Mucosa of stomach (tissue), 1 donor: ENCODE data around the gene TBC1D17.

Source experiments
- H3K27me3 ChIP-seq: one replicate; pipeline ENCODE4 v1.7.0; 2013; ENCODE audit warnings: mild to moderate bottlenecking, low read length; ENCODE audit not compliant: control insufficient read depth, insufficient read depth
- H3K36me3 ChIP-seq: one replicate; pipeline ENCODE4 v1.7.0; 2013; ENCODE audit warnings: low read length; ENCODE audit not compliant: control insufficient read depth, insufficient read depth
- H3K4me1 ChIP-seq: one replicate; pipeline ENCODE4 v1.7.0; 2013; ENCODE audit warnings: mild to moderate bottlenecking, low read length; ENCODE audit not compliant: control insufficient read depth, insufficient read depth
- H3K4me3 ChIP-seq: one replicate; pipeline ENCODE4 v1.7.0; 2013; ENCODE audit warnings: low read length
- H3K9ac ChIP-seq: one replicate; pipeline ENCODE4 v1.7.0; 2013; ENCODE audit warnings: mild to moderate bottlenecking, low read length, moderate library complexity
- H3K9me3 ChIP-seq: one replicate; pipeline ENCODE4 v1.7.0; 2013; ENCODE audit warnings: mild to moderate bottlenecking, low read length, moderate library complexity; ENCODE audit not compliant: control insufficient read depth
- donor health status: Pancreatic carcinoma.

Gene TBC1D17

GRCh38 chr19:49884760-49885159 is 7.3 kb downstream of the TBC1D17 start:
- Histone ChIP-seq H3K4me3 (no peak overlapping the region), H3K9me3 (no peaks in the 10 kb centered on the region), H3K4me1 (peaks cover 9% of the 10 kb centered on the region), H3K27me3 (no peaks in the 10 kb centered on the region), H3K36me3 (peaks cover 27% of the 10 kb centered on the region), H3K9ac (no peak overlapping the region)

- Histone ChIP-seq H3K4me3 (no peak overlapping the region), H3K36me3 (peaks cover 12% of the 10 kb centered on the region), H3K9ac (no peak overlapping the region), H3K9me3 (no peaks in the 10 kb centered on the region), H3K4me1 (peaks cover 14% of the 10 kb centered on the region), H3K27me3 (peaks cover 6% of the 10 kb centered on the region)
These were observed 9.6 kb downstream of the TBC1D17 start for GRCh38 chr19:49887037-49887664.

- Histone ChIP-seq H3K27me3 (peaks cover 9% of the 10 kb centered on the region), H3K9ac (no peak overlapping the region), H3K9me3 (no peaks in the 10 kb centered on the region), H3K36me3 (peaks cover 8% of the 10 kb centered on the region), H3K4me3 (no peak overlapping the region), H3K4me1 (peaks cover 14% of the 10 kb centered on the region)
These were observed 10.4 kb downstream of the TBC1D17 start for GRCh38 chr19:49887665-49888509.

GRCh38 chr19:49888510-49888824 is 11.0 kb downstream of the TBC1D17 start:
- peaks cover 3% of the 10 kb centered on the region for H3K36me3 ChIP-seq
- H3K9ac ChIP-seq, result no peak overlapping the region
- no peak overlapping the region for H3K4me3 ChIP-seq
- H3K27me3 ChIP-seq, result peaks cover 9% of the 10 kb centered on the region
- H3K4me1 ChIP-seq, result peaks cover 14% of the 10 kb centered on the region
- no peaks in the 10 kb centered on the region for H3K9me3 ChIP-seq

- H3K36me3 ChIP-seq, result no peaks in the 10 kb centered on the region
- no peak overlapping the region for H3K4me3 ChIP-seq
- H3K9me3 ChIP-seq, result no peaks in the 10 kb centered on the region
- peaks cover 9% of the 10 kb centered on the region for H3K27me3 ChIP-seq
- no peak overlapping the region for H3K9ac ChIP-seq
- peaks cover 14% of the 10 kb centered on the region for H3K4me1 ChIP-seq
These were observed 11.7 kb downstream of the TBC1D17 start for GRCh38 chr19:49889038-49889686.

- peaks cover 9% of the 10 kb centered on the region for H3K27me3 ChIP-seq
- no peak overlapping the region for H3K9ac ChIP-seq
- no peak overlapping the region for H3K4me3 ChIP-seq
These were observed 12.3 kb downstream of the TBC1D17 start for GRCh38 chr19:49889687-49890348.

GRCh38 chr19:49890349-49891311 is 13.1 kb downstream of the TBC1D17 start:
- H3K4me3 ChIP-seq, result no peak overlapping the region
- peaks cover 9% of the 10 kb centered on the region for H3K27me3 ChIP-seq
- H3K36me3 ChIP-seq, result no peaks in the 10 kb centered on the region
- H3K9me3 ChIP-seq, result no peaks in the 10 kb centered on the region
- peaks cover 14% of the 10 kb centered on the region for H3K4me1 ChIP-seq
- no peak overlapping the region for H3K9ac ChIP-seq

More at GRCh38 chr19:49889687-49890348, 12.3 kb downstream of the TBC1D17 start:
- peaks cover 14% of the 10 kb centered on the region for H3K4me1 ChIP-seq
- H3K36me3 ChIP-seq, result no peaks in the 10 kb centered on the region
- H3K9me3 ChIP-seq, result no peaks in the 10 kb centered on the region

- no peak overlapping the region for H3K4me3 ChIP-seq
- no peaks in the 10 kb centered on the region for H3K36me3 ChIP-seq
- H3K4me1 ChIP-seq, result peaks cover 14% of the 10 kb centered on the region
- H3K27me3 ChIP-seq, result peaks cover 9% of the 10 kb centered on the region
- no peak overlapping the region for H3K9ac ChIP-seq
- H3K9me3 ChIP-seq, result no peaks in the 10 kb centered on the region
These were observed 13.9 kb downstream of the TBC1D17 start for GRCh38 chr19:49891393-49891792.

- H3K36me3 ChIP-seq, result no peaks in the 10 kb centered on the region
- H3K9me3 ChIP-seq, result no peaks in the 10 kb centered on the region
- H3K4me3 ChIP-seq, result no peak overlapping the region
- peaks cover 15% of the 10 kb centered on the region for H3K4me1 ChIP-seq
- H3K9ac ChIP-seq, result no peak overlapping the region
- peaks cover 9% of the 10 kb centered on the region for H3K27me3 ChIP-seq
These were observed 15.2 kb downstream of the TBC1D17 start for GRCh38 chr19:49892716-49893115.

GRCh38 chr19:49894011-49894664 is 16.6 kb downstream of the TBC1D17 start:
- Histone ChIP-seq H3K36me3 (no peaks in the 10 kb centered on the region), H3K4me3 (no peak overlapping the region), H3K27me3 (peaks cover 9% of the 10 kb centered on the region), H3K9me3 (no peaks in the 10 kb centered on the region), H3K4me1 (peaks cover 12% of the 10 kb centered on the region), H3K9ac (no peak overlapping the region)
